H1 (cell line): ENCODE results near the gene ACTC1.

Source experiments
- CBX5 ChIP-seq: fragments of 300-800, 300-1000 bp; sonication (generic); IDR thresholded peaks from 2 replicates; pipeline ENCODE4 v1.7.1; 2016; ENCODE audit warnings: antibody characterized with exemption, low read length, low read depth
- EP300 ChIP-seq, 2 experiments: IDR thresholded peaks; 1 replicate in 1 of 2; 2 replicates in 1 of 2; pipeline ENCODE4 v1.6.1; 2011 to 2012; ENCODE audit warnings: low read depth in 2 of 2, low read length in 2 of 2, mild to moderate bottlenecking in 2 of 2, borderline replicate concordance in 1 of 2, inconsistent platforms in 1 of 2, moderate library complexity in 1 of 2
- RAD21 ChIP-seq, 2 experiments: IDR thresholded peaks in 1 of 2; conservative IDR thresholded peaks in 1 of 2; 2 replicates each; pipeline ENCODE4 v1.6.1; 2011; ENCODE audit warnings: low read depth in 2 of 2, low read length in 2 of 2, improper control_type of control experiment in 1 of 2, inconsistent platforms in 1 of 2, mild to moderate bottlenecking in 1 of 2, moderate library complexity in 1 of 2
- SP1 ChIP-seq: IDR thresholded peaks from 2 replicates; pipeline ENCODE4 v1.6.1; 2011; ENCODE audit warnings: low read depth, low read length
- YY1 ChIP-seq: IDR thresholded peaks from 2 replicates; pipeline ENCODE4 v1.6.1; 2011; ENCODE audit warnings: low read depth, mild to moderate bottlenecking, low read length
- TF ChIP-seq, protein P1 (sequence below), 3 experiments: IDR thresholded peaks; 1 replicate in 2 of 3; 2 replicates in 1 of 3; pipeline versions ENCODE4 v1.5.1 to v1.6.1; 2011; ENCODE audit warnings: low read length in 3 of 3, mild to moderate bottlenecking in 3 of 3, inconsistent platforms in 2 of 3, low read depth in 1 of 3, moderate library complexity in 1 of 3; ENCODE audit not compliant: insufficient read depth in 1 of 3; ENCODE audit errors: control extremely low read depth in 1 of 3

DNA sequence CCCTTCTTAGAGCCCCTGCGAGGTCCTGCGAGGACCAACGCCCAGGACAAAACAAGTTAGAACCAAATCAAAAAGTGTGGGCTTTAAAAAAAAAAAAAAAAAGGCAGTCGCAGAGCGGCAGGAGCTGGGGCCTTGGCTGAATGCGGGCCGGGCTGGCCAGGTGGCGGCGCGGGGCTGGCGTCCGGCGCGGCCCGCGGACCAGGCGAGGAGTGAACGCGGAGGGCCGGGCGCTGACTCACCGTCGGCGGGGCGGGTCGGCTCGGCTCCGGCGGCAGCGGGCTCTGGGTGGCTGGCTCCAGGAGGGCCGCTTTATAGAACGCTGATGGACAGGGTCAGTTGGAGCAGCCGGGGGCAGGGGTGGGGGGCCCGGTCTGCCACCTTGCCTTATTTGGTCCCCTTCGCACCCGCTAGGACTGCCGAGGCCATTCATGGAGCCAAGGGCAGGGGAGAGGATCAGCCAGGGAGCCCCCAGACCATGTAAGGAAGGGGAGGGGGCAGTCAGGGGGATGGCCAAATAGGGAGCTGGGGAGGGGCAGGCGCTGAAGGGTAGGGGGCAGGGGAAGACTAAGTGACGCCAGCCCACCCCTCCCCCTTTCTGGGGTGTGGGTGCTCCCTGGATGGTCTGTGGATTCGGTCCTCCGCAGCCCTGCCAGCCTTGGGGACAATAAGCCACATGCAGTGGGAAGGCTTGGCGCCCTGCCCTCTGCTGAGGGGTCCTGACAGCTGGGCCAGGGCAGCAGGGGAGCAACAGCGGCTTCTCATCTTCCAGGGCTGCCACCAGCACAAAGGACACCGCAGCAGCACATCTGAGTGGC, at the start of gene ACTC1:
- TF ChIP-seq, protein P1, sequence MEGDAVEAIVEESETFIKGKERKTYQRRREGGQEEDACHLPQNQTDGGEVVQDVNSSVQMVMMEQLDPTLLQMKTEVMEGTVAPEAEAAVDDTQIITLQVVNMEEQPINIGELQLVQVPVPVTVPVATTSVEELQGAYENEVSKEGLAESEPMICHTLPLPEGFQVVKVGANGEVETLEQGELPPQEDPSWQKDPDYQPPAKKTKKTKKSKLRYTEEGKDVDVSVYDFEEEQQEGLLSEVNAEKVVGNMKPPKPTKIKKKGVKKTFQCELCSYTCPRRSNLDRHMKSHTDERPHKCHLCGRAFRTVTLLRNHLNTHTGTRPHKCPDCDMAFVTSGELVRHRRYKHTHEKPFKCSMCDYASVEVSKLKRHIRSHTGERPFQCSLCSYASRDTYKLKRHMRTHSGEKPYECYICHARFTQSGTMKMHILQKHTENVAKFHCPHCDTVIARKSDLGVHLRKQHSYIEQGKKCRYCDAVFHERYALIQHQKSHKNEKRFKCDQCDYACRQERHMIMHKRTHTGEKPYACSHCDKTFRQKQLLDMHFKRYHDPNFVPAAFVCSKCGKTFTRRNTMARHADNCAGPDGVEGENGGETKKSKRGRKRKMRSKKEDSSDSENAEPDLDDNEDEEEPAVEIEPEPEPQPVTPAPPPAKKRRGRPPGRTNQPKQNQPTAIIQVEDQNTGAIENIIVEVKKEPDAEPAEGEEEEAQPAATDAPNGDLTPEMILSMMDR (IDR thresholded peaks at IDR 0.05; ENCODE audit: control extremely low read depth in 1 of 3, insufficient read depth in 1 of 3, low read depth in 1 of 3, low read length in 3 of 3) = no peak
- TF ChIP-seq SP1 = no peak
- no peak for TF ChIP-seq CBX5
- no peak for TF ChIP-seq EP300 (IDR thresholded peaks at IDR 0.05; ENCODE audit: borderline replicate concordance in 1 of 2, low read depth in 2 of 2, low read length in 2 of 2)
- no peak; a peak in 1 of 4 replicates for TF ChIP-seq RAD21 (IDR thresholded peaks at IDR 0.05 in 1 of 2, conservative IDR thresholded peaks at IDR 0.05 in 1 of 2; ENCODE audit: low read depth in 2 of 2, low read length in 2 of 2)
- no peak for TF ChIP-seq YY1
